Body of pancreas (tissue), 4 donors: Measurements from ENCODE around the gene ECHDC1. TPM values are rescaled to one million over a fixed set of nuclear protein-coding genes. Genes with fewer than 3 reads are reported as not detected.

ENCODE experiments used
- ATAC-seq: fragments of 150-250 bp; one replicate; pipeline ENCODE4 v1.9.1; 2016
- DNase-seq, 4 donors: peaks; one replicate each; pipeline ENCODE4 v3.0.0-alpha.2; 2019
- H3K27ac ChIP-seq, 4 donors: fragments of 200-600 bp; sonication (generic); 1 replicate in 3 of 4; 2 replicates in 1 of 4; pipeline versions ENCODE4 v1.5.1 to v1.6.1; 2016 to 2019; ENCODE audit warnings: mild to moderate bottlenecking in 1 of 4, mixed read lengths in 1 of 4, moderate library complexity in 1 of 4
- H3K27me3 ChIP-seq, 2 donors: fragments of 200-600 bp; sonication (generic); one replicate each; pipeline ENCODE4 v1.6.0; 2016; ENCODE audit warnings: mild to moderate bottlenecking in 1 of 2
- H3K36me3 ChIP-seq, 2 donors: fragments of 200-600 bp; sonication (generic); replicated peaks in 1 of 2; 2 replicates each; pipeline ENCODE4 v1.5.1; 2016; ENCODE audit warnings: low read depth in 2 of 2; ENCODE audit not compliant: insufficient read depth in 1 of 2
- H3K4me1 ChIP-seq: fragments of 200-600 bp; sonication (generic); one replicate; pipeline ENCODE4 v1.6.0; 2016
- H3K4me3 ChIP-seq, 2 donors: fragments of 200-600 bp; sonication (generic); 1 replicate in 1 of 2; 2 replicates in 1 of 2; pipeline ENCODE4 v1.5.1; 2016 to 2019
- H3K9me3 ChIP-seq, 3 donors: fragments of 200-600 bp; sonication (generic); 1 replicate in 2 of 3; 2 replicates in 1 of 3; pipeline ENCODE4 v1.5.1; 2016
- POLR2A ChIP-seq, 3 donors: fragments of 450-650 bp; IDR thresholded peaks; one replicate each; pipeline ENCODE4 v1.6.1; 2016; ENCODE audit warnings: antibody characterized with exemption in 3 of 3, mild to moderate bottlenecking in 2 of 3
- WGBS, 2 donors: methylation state at CpG; one replicate each; pipeline ENCODE4 v1.1.5; 2017; 5-methylcytosine and 5-hydroxymethylcytosine counted together
- intact Hi-C: fragments of 100-400 bp; cut with DNase I; formaldehyde crosslinking; loops from one replicate; pipeline ENCODE4 v1.15.1; 2023
- total RNA-seq, 2 donors: library from RNA; depleted of rRNA; stranded (reverse); fragments of >200 nt; gene quantifications; one replicate each; pipeline ENCODE4 v1.1.0, GENCODE V29; 2016
- TF ChIP-seq, protein P1 (sequence below), 7 experiments: fragments of 450-650 bp in 4 of 7; fragments of 200-600 bp in 3 of 7; sonication (generic) in 3 of 7; IDR thresholded peaks; one replicate each; pipeline ENCODE4 v1.5.1; 2016 to 2019; ENCODE audit warnings: antibody characterized with exemption in 7 of 7

ECHDC1 gene
- total RNA-seq, 2 donors from 2014 or later: 27.4 to 35.5 TPM

- no peak overlapping the region for H3K27ac ChIP-seq
- intact Hi-C loops: no loop called here
Measured at GRCh38 chr6:127376685-127377084, 33.3 kb upstream of the ECHDC1 start.

GRCh38 chr6:127367023-127367375 is 23.6 kb upstream of the ECHDC1 start:
- TF ChIP-seq, protein P1, sequence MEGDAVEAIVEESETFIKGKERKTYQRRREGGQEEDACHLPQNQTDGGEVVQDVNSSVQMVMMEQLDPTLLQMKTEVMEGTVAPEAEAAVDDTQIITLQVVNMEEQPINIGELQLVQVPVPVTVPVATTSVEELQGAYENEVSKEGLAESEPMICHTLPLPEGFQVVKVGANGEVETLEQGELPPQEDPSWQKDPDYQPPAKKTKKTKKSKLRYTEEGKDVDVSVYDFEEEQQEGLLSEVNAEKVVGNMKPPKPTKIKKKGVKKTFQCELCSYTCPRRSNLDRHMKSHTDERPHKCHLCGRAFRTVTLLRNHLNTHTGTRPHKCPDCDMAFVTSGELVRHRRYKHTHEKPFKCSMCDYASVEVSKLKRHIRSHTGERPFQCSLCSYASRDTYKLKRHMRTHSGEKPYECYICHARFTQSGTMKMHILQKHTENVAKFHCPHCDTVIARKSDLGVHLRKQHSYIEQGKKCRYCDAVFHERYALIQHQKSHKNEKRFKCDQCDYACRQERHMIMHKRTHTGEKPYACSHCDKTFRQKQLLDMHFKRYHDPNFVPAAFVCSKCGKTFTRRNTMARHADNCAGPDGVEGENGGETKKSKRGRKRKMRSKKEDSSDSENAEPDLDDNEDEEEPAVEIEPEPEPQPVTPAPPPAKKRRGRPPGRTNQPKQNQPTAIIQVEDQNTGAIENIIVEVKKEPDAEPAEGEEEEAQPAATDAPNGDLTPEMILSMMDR (IDR thresholded peaks at IDR 0.05): no peak
- no peak for TF ChIP-seq POLR2A (IDR thresholded peaks at IDR 0.05)
- ATAC-seq (no peak), DNase-seq (no peak)
- Histone ChIP-seq H3K27me3 (no peaks in the 10 kb centered on the region), H3K27ac (no peak overlapping the region), H3K9me3 (no peaks in the 10 kb centered on the region), H3K4me3 (no peak overlapping the region), H3K36me3 (no peaks in the 10 kb centered on the region), H3K4me1 (no peaks in the 10 kb centered on the region)
- 96% methylated on average over 1 of the region's 1 CpG for WGBS, 2 donors
- intact Hi-C loops: no loop called here

More at GRCh38 chr6:127376685-127377084, 33.3 kb upstream of the ECHDC1 start:
- DNase-seq: no peak
- TF ChIP-seq, protein P1 (IDR thresholded peaks at IDR 0.05): no peak
- no peak for TF ChIP-seq POLR2A (IDR thresholded peaks at IDR 0.05)
- no peaks in the 10 kb centered on the region for H3K9me3 ChIP-seq
- no peaks in the 10 kb centered on the region for H3K36me3 ChIP-seq
- no peaks in the 10 kb centered on the region for H3K4me1 ChIP-seq
- no peak overlapping the region for H3K4me3 ChIP-seq
- no peak for ATAC-seq
- WGBS, 2 donors: 67 to 88% methylated on average over 2 of the region's 2 CpGs
- no peaks in the 10 kb centered on the region for H3K27me3 ChIP-seq

DNA sequence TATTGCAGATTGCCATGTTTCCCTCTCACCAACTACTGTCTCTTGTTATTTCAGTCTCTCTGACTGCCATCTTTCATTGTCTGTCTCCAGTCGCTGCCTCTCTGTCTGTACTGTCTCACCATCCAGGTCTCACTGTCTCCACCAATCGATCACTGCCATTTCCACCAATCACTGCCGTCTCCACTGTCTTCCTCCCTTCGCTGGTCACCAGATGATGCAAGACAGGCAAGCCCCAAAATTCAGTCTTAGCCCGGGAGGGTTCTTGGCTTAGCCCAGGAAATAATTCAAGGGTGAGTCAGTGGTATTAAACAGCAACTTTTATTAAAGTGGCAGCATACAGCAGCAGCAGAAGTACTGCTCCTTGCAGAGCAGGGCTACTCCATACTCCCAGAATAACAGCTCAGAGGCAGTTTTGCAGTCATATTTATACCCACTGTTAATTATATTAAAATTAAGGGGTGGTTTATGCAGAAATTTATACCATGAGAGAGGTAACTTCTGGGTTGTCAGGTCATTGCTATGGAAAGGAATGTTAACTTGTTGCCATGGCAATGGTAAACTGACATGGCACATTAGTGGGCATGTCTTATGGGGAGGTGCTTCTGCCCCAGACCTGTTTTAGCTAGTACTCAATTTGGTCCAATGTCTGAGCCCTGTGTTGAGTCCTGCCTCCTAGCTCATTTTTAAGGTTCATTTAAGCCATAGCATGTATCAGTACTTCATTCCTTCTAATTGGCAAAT is 23.0 kb upstream of the ECHDC1 start:
- no peaks in the 10 kb centered on the region for H3K9me3 ChIP-seq
- no peak overlapping the region for H3K27ac ChIP-seq
- intact Hi-C loops: no loop called here
- no peaks in the 10 kb centered on the region for H3K4me1 ChIP-seq
- no peaks in the 10 kb centered on the region for H3K27me3 ChIP-seq
- H3K4me3 ChIP-seq: no peak overlapping the region
- no peak for DNase-seq
- H3K36me3 ChIP-seq: no peaks in the 10 kb centered on the region
- TF ChIP-seq, protein P1 (IDR thresholded peaks at IDR 0.05): no peak
- TF ChIP-seq POLR2A (IDR thresholded peaks at IDR 0.05): no peak
- ATAC-seq: no peak
- WGBS, 2 donors: 48 to 53% methylated on average over 5 of the region's 5 CpGs

GRCh38 chr6:127365874-127366273 is 22.5 kb upstream of the ECHDC1 start:
- intact Hi-C loops: no loop called here
- H3K4me3 ChIP-seq: no peak overlapping the region
- 93% methylated on average over 5 of the region's 5 CpGs for WGBS, 2 donors
- no peak overlapping the region for H3K27ac ChIP-seq
- ATAC-seq (no peak), DNase-seq (no peak)
- no peaks in the 10 kb centered on the region for H3K27me3 ChIP-seq
- no peaks in the 10 kb centered on the region for H3K36me3 ChIP-seq
- no peaks in the 10 kb centered on the region for H3K9me3 ChIP-seq
- no peak for TF ChIP-seq POLR2A (IDR thresholded peaks at IDR 0.05)
- TF ChIP-seq, protein P1 (IDR thresholded peaks at IDR 0.05): no peak
- no peaks in the 10 kb centered on the region for H3K4me1 ChIP-seq

DNA sequence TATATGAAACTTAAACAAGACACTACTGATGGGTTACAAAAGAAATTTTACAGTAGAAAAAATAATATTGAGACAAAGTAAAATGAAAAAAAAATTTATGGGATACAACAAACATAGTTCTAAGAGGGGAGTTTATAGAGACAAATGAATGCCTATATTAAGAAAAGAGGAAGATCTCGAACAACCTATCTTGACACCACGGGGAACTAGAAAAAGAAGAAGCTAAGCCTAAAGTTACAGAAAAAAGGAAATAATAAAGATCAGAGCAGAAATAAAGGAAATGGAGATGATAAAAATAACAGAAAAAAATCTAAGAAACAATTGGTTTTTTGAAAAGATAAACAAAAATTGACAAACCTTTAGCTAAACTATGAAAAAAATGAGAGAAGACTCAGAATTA is 9.1 kb upstream of the ECHDC1 start:
- DNase-seq (no peak), ATAC-seq (no peak)

More for the DNA sequence above, 9.1 kb upstream of the ECHDC1 start:
- Histone ChIP-seq H3K9me3 (no peaks in the 10 kb centered on the region), H3K4me3 (no peak overlapping the region), H3K27ac (no peak overlapping the region), H3K27me3 (no peaks in the 10 kb centered on the region), H3K4me1 (peaks cover 5% of the 10 kb centered on the region), H3K36me3 (no peaks in the 10 kb centered on the region)
- intact Hi-C loops: no loop called here
- TF ChIP-seq, protein P1 (IDR thresholded peaks at IDR 0.05): no peak
- TF ChIP-seq POLR2A (IDR thresholded peaks at IDR 0.05): no peak
- 77 to 98% methylated on average over 2 of the region's 2 CpGs for WGBS, 2 donors
